GM21825 (cell line): Measurements from ENCODE around the gene ADGRL4.
"Not testable (repeated sequence)": the region's sequence is repeated elsewhere in the genome, so short reads cannot be mapped to it uniquely, and the experiment has no call there.

Experiments
- ATAC-seq: cut with Tn5 transposase; IDR thresholded peaks from one replicate; pipeline ENCODE4 v1.9.1; 2021; ENCODE audit warnings: mild to moderate bottlenecking, moderate library complexity; ENCODE audit not compliant: unreplicated experiment

ADGRL4 gene

GRCh38 chr1:78919150-78919549, 87.4 kb downstream of the ADGRL4 start:
- ATAC-seq: no peak

GRCh38 chr1:78918157-78918556, 88.4 kb downstream of the ADGRL4 start:
- no peak for ATAC-seq

GRCh38 chr1:78916986-78917385, 89.5 kb downstream of the ADGRL4 start:
- ATAC-seq: no peak

GRCh38 chr1:78913950-78914349, 92.6 kb downstream of the ADGRL4 start:
- no peak for ATAC-seq

- no peak for ATAC-seq
Observed at GRCh38 chr1:78911956-78912880, 94.3 kb downstream of the ADGRL4 start.

GRCh38 chr1:78902641-78903040, 103.9 kb downstream of the ADGRL4 start:
- no peak for ATAC-seq

- no peak for ATAC-seq
Observed at GRCh38 chr1:78894811-78895210, 111.7 kb downstream of the ADGRL4 start.

GRCh38 chr1:78892260-78892840, 114.2 kb downstream of the ADGRL4 start:
- no peak for ATAC-seq

- no peak for ATAC-seq
Observed at GRCh38 chr1:78887458-78887857, 119.1 kb downstream of the ADGRL4 start.

GRCh38 chr1:78884685-78885452, 121.7 kb downstream of the ADGRL4 start:
- ATAC-seq: no peak

GRCh38 chr1:78880223-78880622, 126.3 kb downstream of the ADGRL4 start:
- no peak for ATAC-seq

- not testable (repeated sequence) for ATAC-seq
Observed at GRCh38 chr1:78875986-78876385, 130.5 kb downstream of the ADGRL4 start.

GRCh38 chr1:78872801-78873200, 133.7 kb downstream of the ADGRL4 start:
- ATAC-seq: not testable (repeated sequence)

- no peak for ATAC-seq
Observed at GRCh38 chr1:78871249-78871648, 135.3 kb downstream of the ADGRL4 start.

GRCh38 chr1:78869136-78869535, 137.4 kb downstream of the ADGRL4 start:
- ATAC-seq: no peak

- no peak for ATAC-seq
Observed at GRCh38 chr1:78864175-78864574, 142.4 kb downstream of the ADGRL4 start.

GRCh38 chr1:78856096-78856495, 150.4 kb downstream of the ADGRL4 start:
- no peak for ATAC-seq

GRCh38 chr1:78855258-78855657, 151.3 kb downstream of the ADGRL4 start:
- ATAC-seq: peak; percentile 96

- no peak for ATAC-seq
Observed at GRCh38 chr1:78854556-78854955, 152.0 kb downstream of the ADGRL4 start.

- no peak for ATAC-seq
Observed at GRCh38 chr1:78843546-78843945, 163.0 kb downstream of the ADGRL4 start.

- ATAC-seq: no peak
Observed at GRCh38 chr1:78843111-78843510, 163.4 kb downstream of the ADGRL4 start.
